DMS 273 (cell line): ENCODE measurements around the gene PRKCQ.
"Not testable (repeated sequence)": the region's sequence is repeated elsewhere in the genome, so short reads cannot be mapped to it uniquely, and the experiment has no call there.

ENCODE experiments used
- DNase-seq: peaks from one replicate; lab custom pipeline; 2025; ENCODE audit not compliant: unreplicated experiment; lab: John Stamatoyannopoulos, UW

PRKCQ gene

GRCh38 chr10:6390213-6390845, 189.7 kb downstream of the PRKCQ start:
- no peak for DNase-seq

GRCh38 chr10:6388261-6388893, 191.7 kb downstream of the PRKCQ start:
- DNase-seq: no peak

GRCh38 chr10:6386960-6387359, 193.1 kb downstream of the PRKCQ start:
- DNase-seq: no peak

- no peak for DNase-seq
These were observed 193.7 kb downstream of the PRKCQ start for GRCh38 chr10:6386346-6386745.

- DNase-seq: no peak
These were observed 194.4 kb downstream of the PRKCQ start for GRCh38 chr10:6385665-6386064.

GRCh38 chr10:6384847-6385246, 195.2 kb downstream of the PRKCQ start:
- no peak for DNase-seq

GRCh38 chr10:6384031-6384430, 196.0 kb downstream of the PRKCQ start:
- DNase-seq: no peak

- no peak for DNase-seq
These were observed 196.8 kb downstream of the PRKCQ start for GRCh38 chr10:6383096-6383812.

GRCh38 chr10:6382081-6382480, 198.0 kb downstream of the PRKCQ start:
- no peak for DNase-seq

- DNase-seq: not testable (repeated sequence)
These were observed 199.6 kb downstream of the PRKCQ start for GRCh38 chr10:6380478-6380877.

GRCh38 chr10:6379015-6379776, 200.9 kb downstream of the PRKCQ start:
- no peak for DNase-seq
